GM12873 (cell line): ENCODE results near the gene SPINK9.

Experiments used
- TF ChIP-seq, protein P1 (sequence below): IDR thresholded peaks from 2 replicates; pipeline ENCODE4 v1.5.1; 2012; ENCODE audit warnings: low read depth, mild to moderate bottlenecking, moderate library complexity, low read length, control low read depth; ENCODE audit not compliant: insufficient read depth; ENCODE audit errors: missing control alignments

SPINK9 gene, protein sequence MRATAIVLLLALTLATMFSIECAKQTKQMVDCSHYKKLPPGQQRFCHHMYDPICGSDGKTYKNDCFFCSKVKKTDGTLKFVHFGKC

DNA sequence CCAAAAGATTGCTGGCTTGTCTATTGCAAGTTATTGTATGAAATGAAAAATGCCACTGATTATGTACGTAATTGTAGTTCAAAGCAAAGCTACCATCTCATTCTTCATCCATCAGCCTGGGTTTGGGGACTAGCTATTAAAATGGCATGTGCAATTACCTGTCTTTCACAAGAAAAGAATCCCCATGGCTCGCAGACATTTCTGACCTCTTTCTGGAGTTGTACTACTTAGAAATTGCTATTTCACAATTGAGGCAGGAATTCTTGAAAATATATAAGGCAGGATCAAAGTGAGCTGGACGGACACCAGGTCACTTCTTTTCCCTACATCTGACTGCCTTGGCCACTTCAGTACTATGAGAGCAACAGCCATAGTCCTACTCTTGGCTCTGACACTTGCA is at the start of gene SPINK9:
SPINK9 (plus strand) TSS at position 301 of the 400 bp plus-strand sequence; CDS start at position 356, 55 bp downstream.
- TF ChIP-seq, protein P1, sequence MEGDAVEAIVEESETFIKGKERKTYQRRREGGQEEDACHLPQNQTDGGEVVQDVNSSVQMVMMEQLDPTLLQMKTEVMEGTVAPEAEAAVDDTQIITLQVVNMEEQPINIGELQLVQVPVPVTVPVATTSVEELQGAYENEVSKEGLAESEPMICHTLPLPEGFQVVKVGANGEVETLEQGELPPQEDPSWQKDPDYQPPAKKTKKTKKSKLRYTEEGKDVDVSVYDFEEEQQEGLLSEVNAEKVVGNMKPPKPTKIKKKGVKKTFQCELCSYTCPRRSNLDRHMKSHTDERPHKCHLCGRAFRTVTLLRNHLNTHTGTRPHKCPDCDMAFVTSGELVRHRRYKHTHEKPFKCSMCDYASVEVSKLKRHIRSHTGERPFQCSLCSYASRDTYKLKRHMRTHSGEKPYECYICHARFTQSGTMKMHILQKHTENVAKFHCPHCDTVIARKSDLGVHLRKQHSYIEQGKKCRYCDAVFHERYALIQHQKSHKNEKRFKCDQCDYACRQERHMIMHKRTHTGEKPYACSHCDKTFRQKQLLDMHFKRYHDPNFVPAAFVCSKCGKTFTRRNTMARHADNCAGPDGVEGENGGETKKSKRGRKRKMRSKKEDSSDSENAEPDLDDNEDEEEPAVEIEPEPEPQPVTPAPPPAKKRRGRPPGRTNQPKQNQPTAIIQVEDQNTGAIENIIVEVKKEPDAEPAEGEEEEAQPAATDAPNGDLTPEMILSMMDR: no peak

DNA sequence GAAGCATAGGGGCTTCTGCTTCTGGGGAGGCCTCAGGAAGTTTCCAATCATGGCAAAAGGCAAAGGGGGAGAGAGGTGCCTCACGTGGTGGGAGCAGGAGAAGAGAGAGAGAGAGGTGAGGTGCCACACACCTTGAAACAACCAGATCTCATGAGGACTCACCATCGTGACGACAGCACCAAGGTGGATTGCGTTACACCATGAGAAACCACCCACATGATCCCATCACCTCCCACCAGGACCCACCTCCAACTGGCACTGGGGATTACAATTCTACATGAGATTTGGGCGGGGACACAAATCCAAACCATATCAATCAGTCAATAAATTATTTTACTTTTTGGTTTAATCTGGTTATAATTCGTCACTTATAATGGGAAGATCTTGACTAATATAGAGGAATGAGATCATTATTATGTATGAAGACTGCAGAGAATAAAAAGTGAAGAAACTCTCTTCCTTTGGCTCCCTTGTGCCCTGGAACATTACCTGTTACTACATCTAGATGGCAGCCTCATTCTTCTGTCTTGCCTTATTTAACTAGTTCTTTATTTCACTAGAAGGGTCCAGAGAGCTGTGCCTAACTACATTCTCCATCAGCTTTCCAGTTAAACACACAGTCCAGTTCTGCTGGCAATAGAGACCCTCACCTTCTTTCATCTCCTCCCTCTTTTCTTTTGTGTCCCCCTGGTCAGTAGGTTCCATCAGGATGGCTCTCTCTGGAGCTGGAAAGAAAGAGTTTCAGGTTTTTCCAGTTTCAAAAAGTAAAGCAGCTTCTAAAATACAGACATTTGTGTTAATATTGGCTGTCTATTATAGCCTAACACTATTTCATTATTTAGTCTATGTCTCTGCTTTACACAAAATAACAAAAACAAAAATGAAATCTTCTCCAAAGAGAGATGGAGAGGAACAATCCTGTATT is 44.8 kb upstream of the SPINK9 start:
- TF ChIP-seq, protein P1: peak; percentile 34

DNA sequence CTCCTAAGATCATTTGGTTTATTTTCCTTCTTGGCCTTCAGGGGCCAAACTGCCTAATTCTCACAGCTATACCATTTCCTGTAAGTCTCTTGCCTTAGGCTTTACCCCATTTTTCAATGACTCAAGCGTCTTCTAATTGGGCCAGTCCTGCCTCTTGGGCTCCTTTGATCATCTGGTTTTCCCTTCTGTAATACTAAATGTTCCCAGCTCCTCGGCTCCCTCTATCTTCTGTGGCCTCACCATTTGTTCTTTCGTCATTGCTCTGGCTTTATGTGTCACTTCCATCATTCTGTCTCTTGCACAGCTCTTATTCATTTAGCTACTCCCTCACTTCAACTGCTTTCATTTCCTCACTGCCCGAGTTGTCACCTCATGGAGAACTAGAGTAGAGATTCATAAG is 37.6 kb upstream of the SPINK9 start:
- TF ChIP-seq, protein P1: no peak

DNA sequence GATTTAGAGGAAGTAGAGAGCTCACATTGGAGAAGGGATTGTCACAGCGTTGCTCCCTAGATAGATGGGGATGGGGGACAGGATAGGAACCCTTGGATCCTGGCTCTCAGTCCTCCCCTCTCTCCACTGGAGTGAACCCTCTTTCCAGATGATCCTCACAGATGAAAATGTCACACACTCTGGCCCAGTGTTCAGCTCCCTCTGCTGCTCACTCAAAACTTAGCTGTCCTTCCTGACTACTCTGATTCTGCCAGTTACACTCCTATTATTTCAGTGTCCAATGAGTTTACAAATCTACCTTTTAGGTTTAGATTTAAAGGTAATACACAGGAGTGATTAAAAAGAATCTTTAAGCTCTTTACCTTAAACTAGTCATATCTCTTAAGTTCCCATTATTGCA is 28.9 kb upstream of the SPINK9 start:
- TF ChIP-seq, protein P1: no peak

DNA sequence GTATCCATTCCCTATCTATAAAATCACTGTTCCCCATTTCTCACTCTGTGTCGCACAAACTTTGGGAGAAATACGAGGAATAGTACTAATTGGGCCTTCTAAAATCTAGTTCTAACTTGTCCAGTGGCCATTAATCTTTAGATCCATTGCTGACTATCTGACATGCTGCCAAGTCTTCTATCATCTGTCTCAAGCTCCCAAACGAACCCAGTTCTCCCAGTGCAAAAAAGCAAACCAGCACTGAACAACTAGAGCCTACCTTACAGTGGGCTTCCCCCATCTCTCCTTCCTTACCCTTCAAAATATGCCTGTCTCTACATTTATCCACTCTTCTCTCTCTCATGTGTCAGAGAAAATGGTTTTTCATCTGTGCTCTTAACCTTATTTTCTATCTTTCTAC is 26.3 kb upstream of the SPINK9 start:
- TF ChIP-seq, protein P1: no peak

DNA sequence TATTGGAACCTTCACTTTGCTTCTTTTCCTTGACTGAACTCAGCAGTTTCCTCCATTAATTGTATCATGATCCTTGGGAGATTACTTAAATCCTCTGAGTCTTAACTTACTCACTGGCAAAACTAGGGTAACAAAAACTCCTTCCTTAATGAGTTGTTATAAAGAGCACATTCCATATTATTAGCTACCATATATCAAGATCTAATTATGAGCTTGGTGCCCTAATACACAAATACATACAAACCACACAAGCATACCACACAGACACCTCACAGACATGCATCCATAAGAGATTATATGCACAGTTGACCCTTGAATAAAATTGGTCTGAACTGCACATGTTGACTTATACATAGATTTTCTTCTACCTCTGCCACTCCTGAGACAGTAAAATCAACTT is 25.6 kb upstream of the SPINK9 start:
- TF ChIP-seq, protein P1: no peak

DNA sequence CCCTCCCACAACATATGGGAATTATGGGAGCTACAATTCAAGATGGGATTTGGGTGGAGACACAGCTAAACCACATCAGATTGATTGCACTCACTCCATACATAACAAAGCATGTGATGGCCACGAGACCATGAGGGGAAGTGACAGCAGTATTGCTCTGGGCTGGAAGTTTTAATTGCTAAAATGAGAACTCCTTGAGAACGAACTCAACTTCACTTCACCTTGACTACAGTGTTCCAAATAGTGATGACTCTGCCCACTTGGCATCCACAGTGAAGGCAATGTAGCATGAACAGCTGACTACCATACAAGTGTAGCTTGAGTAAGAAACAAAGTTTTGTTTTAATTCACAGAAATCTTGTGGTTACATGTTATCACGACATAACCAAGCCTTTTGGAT is 23.9 kb upstream of the SPINK9 start:
- TF ChIP-seq, protein P1: no peak
